Activated CD4-positive, alpha-beta T cell treated with anti-CD3 and anti-CD28 coated beads, Interleukin-2, amount 50 U/mL, for 1 hour (primary cell): ENCODE results near the gene PACS1.

Experiments used
- DNase-seq: peaks from one replicate; pipeline ENCODE4 v3.0.0-alpha.2; 2020

Gene PACS1

DNA sequence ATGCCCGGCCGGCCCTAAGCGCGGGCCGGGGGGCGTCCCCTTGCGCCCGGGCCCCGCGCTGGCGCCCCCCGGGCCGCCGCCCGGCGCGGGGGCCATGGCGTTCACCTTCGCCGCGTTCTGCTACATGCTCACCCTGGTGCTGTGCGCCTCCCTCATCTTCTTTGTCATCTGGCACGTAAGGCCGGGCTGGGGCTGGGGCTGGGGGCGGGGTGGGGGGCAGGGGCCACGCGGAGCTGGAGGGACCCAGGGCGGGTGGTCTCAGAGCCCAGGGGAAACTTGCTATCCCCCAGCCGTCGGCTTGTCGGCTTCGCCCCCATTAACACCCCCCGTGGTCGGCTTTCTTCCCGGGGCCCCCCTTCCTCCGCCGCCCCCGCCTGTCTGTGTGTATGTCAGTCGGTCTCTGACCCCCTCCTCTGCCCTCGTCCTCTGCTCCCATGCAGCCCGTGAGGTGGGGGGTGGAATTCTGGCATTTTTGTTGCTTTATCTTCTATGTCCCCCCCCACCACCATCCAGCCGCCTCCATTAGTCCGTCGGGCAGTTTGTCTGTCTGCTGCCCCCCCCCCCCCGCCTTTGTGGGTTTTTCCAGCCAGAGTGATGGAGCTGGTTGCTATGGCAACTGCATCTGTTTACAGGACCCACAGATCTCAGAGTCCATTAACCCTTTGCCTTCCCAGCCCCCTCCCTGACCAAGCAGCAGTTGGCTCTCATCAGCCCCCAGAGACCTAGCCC, 208.5 kb downstream of the PACS1 start:
- DNase-seq: peak; percentile 34

DNA sequence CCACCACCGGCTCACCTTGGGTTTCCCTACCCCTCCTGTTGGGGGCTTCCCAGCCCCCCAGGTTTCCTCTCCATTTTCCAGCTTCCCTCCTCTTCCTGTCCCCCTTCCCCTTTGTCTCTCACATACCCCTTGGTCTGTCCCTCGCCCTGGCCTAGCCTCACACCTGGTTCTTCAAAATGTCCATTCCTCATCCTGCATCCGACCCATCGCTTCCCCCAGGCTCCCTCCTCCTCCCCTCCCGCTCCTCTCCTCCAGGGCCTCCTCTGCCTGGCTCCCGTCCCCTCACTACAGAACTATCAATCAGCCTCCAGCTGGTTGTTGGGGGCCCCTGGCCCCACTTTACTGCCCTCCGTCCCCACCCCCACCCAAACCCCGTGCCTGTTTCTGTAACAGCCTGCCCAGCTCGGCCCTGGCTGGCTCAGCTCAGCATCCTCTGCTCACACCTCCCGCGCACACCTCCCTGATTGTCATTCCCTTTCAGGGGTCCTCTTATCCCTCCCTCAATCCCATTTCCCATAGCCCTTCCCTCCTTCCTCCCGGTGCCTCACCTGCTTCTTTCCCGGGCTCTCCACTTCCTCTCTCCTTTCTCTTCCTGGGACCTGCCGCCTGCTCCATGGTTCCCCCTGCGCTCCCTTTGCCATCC, 209.1 kb downstream of the PACS1 start:
- no peak for DNase-seq

DNA sequence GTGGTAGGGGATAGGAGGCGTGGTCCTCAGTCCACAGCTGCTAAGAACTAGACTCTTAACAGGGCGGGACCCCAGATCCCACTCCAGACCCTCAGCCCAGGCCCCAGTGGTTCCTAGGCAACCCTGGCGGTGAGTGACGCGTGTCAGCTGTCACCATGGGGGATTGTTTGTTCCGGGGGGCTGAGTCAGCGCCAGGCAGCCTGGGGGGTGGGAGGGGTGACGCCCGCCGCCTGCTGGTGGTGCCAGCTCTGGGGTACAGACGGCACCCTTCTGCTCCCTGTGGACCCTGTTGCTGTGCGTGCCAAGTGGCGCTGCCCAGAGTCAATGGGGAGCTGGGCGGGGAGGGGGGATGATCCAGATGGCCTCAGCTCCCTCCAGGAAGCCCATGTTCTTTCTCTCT, 210.4 kb downstream of the PACS1 start:
- DNase-seq: no peak

DNA sequence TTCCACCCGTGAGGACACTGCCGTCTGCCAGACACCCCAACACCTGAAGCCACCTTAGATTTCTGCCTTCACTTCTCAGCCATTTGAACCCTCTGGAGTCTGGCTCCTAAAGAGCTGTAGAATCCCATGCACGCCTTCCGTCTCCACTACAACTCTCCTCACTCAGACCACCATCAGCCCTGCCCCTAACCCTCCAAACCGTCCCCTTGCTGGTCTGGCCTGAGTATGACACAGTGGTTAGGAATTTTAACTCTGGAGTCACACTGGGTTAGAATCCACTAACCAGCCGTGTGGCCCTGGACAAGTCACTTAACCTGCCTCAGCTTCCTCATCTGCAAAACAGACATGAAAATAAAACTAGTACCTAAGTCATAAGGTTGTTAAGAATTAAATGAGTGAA, 210.9 kb downstream of the PACS1 start:
- DNase-seq: no peak

DNA sequence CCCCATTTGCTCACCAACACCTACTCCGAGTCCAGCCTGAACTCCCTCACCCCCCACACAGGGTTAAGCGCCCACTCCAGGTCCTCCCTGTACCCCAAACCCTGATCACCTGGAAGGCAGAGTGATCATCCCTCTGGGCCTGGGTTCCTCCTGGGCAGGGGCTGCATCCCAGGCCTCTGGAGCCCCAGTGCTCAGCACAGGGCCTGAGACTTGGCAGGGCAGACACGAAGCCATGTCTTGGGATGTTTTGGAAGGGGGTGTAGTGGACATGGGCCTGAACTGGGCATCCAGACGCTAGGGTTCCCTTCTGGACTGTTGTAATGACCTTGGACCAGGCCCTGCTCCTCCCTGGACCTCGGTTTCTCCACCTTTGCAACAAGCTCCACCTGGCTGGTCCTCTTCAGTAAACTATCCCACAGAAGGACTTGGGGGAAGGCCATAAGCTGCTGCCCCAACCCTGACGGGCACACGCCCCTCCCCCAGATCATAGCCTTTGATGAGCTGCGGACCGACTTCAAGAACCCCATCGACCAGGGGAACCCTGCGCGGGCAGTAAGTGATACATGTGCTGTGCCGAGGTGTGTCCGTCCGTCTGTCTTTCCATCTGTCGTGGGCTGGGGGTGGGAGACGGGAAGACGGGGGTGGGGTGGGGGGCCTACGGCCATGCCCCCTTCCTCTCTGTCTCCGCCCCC, 211.8 kb downstream of the PACS1 start:
- DNase-seq: no peak

GRCh38 chr11:66282468-66283455, 212.7 kb downstream of the PACS1 start:
- DNase-seq: peak; percentile 100

GRCh38 chr11:66283461-66284105, 213.5 kb downstream of the PACS1 start:
- DNase-seq: no peak

- no peak for DNase-seq
These were observed 214.5 kb downstream of the PACS1 start for GRCh38 chr11:66284526-66285078.

GRCh38 chr11:66285250-66285947, 215.3 kb downstream of the PACS1 start:
- no peak for DNase-seq

- no peak for DNase-seq
These were observed 216.6 kb downstream of the PACS1 start for GRCh38 chr11:66286699-66287098.

DNA sequence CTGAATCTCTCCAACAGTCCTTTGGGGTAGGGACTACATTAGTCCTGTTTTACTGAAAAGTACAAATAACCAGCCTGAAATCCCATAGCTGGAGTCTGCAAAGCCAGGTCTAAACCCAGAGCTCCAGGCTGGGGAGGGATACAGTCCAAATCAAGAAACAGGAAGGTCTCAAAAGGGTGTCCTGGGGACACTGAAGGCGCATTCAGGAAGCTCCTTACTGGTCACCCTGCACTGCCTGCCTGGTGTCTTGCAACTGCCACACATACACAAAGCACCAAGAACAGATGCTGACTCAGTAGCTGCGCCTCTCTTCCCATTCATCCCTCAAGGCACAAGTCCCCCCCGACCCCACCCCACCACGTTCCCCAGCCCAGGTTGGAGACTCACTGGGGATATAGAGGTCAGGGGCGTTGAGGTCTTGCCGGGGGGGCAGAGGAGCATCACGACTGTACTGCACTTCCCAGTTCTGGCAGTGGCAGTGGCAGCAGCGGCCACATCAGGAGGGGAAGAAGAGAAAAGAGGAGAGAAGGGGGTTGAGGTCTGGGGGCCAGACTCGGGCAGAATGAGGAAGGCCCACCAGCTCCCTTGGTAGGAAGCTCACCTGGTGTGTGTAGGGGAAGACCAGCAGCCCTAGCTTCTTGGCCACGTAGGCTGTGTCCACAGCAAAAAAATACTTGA, 217.3 kb downstream of the PACS1 start:
- DNase-seq: no peak

GRCh38 chr11:66287889-66288670, 218.0 kb downstream of the PACS1 start:
- DNase-seq: no peak

DNA sequence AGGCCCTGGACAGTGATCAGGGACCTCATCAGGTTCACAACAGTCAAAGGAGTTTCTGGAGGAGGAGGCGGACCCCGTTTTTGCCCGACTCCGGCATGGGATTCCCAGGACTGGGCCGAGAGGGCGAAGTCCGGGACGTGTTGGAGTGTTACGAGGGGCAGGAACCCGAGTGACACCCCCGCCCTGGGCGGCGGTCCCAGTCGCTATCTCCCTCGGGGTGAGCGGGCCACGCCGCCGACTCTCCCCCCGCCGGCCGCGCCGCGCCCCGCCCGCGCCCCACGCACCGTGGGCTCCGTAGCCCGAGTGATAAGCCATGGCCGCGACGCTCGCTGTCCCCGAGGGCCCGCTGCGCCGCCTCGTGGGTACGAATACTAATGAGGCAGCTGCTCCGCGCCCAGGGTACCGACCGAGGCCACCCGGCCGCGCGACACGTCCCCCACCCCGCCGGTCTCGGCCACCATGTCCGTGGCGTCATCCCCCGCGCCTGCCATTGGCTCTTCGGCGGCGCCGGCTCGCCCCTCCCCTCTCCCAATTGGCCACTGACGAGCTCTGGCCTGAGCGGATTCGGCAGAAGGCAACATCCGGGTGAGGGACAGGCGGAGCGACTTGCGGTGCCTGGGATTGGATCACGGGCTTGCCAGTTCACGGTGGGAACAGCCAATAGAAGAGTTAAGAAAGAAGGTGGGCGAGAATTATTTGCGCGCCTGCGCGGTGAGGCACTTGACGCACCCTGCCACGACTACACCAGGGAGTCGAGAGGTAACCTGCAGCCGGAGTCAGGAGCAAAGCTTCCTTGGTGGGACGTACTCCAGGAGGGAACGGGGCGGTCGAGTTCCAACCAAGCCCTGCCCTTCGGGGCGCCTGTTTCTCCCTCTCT, 218.8 kb downstream of the PACS1 start, which contains the start of gene YIF1A:
Gene YIF1A (minus strand): TSS at position 473 of the 877 bp plus-strand sequence. CDS start 158 bp downstream, at position 315.
- peak; percentile 98 for DNase-seq

DNA sequence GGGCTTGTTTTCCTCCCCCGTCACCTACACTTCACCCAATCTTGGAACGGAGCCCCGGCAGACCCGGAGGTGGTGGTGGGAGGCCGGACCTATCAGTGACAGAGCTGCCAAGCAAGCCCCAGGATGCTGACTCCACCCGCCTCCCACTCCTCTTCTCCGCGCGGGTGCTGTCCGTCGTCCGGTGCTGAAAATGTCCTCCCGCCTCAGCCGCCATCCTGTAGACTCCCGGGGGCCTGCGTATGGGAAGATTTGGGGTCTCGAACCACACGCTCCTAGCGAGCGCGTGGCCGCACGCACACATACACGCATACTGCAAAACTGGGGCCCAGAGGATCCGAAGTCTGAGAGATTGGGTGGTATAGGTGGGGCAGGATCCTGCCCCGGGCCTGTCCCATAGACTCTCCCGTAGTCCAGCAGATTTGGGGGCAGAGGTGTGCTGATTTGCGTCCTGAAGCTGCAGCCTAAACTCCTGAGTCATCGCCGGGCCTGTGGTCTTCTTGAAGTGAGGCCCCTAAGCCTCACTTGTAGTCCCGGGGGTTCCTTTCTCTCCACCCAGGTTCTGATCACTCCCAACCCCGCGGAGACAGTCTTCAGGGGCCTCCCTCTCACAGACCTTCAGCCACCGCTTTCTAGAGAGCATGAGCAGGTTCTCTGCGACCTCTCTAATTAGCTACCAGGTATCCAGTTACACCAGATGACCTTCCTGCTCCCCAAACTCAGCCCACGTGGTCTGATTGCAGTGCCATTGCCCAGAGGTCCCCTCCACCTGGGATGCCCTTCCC, 219.7 kb downstream of the PACS1 start:
- peak; percentile 69 for DNase-seq

- DNase-seq: no peak
These were observed 220.2 kb downstream of the PACS1 start for GRCh38 chr11:66290330-66290621.

GRCh38 chr11:66291303-66291705, 221.2 kb downstream of the PACS1 start:
- DNase-seq: no peak

DNA sequence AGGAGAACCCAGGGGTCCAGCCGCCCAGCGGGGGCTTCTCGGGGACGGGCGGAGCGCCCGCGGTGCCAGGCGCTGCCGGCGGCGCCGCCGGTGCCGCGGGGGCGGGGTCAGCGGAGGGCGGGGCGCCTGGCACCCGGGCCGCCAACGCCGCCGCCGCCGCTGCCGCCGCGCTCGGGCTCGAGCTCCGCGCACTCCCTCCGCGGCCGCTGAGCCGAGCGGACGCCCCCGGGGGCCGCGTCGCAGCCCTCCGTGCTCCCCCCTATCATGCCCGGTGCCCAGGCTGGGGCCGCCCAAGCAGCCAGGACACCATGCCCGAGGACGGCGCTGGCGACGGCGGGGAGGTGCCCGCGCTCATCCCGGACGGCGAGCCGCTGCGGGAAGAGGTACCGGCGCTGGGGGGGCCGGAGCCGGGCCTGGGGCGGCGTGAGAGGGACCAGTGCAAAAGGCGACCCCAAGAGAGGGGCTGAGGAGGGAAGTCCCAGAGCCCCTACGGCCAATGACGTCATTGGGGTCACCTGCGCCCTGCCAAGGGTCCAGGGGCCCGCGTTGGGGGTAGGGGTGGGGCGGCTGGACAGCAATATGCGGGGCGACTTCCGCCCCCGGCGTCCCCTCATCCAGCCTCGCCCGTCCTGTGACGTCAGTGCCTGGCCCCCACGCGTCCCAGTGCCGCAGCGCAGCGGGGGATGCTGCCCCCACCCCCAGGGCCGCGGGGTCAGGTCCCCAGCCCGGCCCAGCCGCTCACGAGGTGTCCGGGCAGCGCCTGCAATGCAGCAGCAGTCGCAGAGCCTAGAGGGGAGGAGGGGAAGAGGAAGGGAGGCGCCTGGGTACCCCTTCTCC, 221.9 kb downstream of the PACS1 start, which contains the start of gene TMEM151A:
Gene TMEM151A (plus strand): TSS at position 189 of the 837 bp plus-strand sequence. CDS start 120 bp downstream, at position 309.
- no peak for DNase-seq
